ENCODE data around the gene MED22. TPM values are rescaled to one million over a fixed set of nuclear protein-coding genes. Genes with fewer than 3 reads are reported as not detected.
"Not testable (repeated sequence)": the region's sequence is repeated elsewhere in the genome, so short reads cannot be mapped to it uniquely, and the experiment has no call there.

Gene MED22
- total RNA-seq, 3 donors from 2014 or later (not counting 1 experiment from before 2014, with no cell fraction given) = 23.8 to 37.0 (median 28.1) TPM

GRCh38 chr9:133331221-133331620, 16.7 kb downstream of the MED22 start:
- Histone ChIP-seq H3K9me3 (ENCODE audit: control insufficient read depth, insufficient read depth, low read length) (no peaks in the 10 kb centered on the region), H3K27ac (ENCODE audit: low read length) (no peak overlapping the region), H3K4me1 (ENCODE audit: control insufficient read depth, insufficient read depth, low read length) (peaks cover 16% of the 10 kb centered on the region), H3K27me3 (ENCODE audit: control insufficient read depth, insufficient read depth, low read length) (no peaks in the 10 kb centered on the region), H3K36me3 (ENCODE audit: control insufficient read depth, insufficient read depth, low read length) (peaks cover 42% of the 10 kb centered on the region), H3K4me3 (ENCODE audit: low read length) (no peak overlapping the region)
- H3K9me3 Mint-ChIP-seq = no peaks in the 10 kb centered on the region
- H3K36me3 Mint-ChIP-seq = peaks cover 7% of the 10 kb centered on the region
- TF ChIP-seq CTCF (IDR thresholded peaks at IDR 0.05) = no peak
- 93% methylated on average over 19 of the region's 19 CpGs for WGBS (ENCODE audit: insufficient coverage)
- intact Hi-C loops (cut with micrococcal nuclease) = no loop called here
- peaks cover 35 to 36% of the 10 kb centered on the region in 2 donors for H3K4me1 Mint-ChIP-seq
- DNase-seq (no peak), ATAC-seq (no peak)
- no peak overlapping the region for H3K27ac Mint-ChIP-seq
- no peaks in the 10 kb centered on the region for H3K27me3 Mint-ChIP-seq (ENCODE audit: low read depth in 2 of 2)
- H3K4me3 Mint-ChIP-seq = no peak overlapping the region

GRCh38 chr9:133329306-133330156, 18.4 kb downstream of the MED22 start:
- H3K4me3 ChIP-seq (ENCODE audit: low read length); intact Hi-C loops (cut with micrococcal nuclease); H3K4me1 ChIP-seq (ENCODE audit: control insufficient read depth, insufficient read depth, low read length); H3K9me3 Mint-ChIP-seq; H3K27me3 Mint-ChIP-seq (ENCODE audit: low read depth in 2 of 2); H3K36me3 Mint-ChIP-seq; H3K4me3 Mint-ChIP-seq; ATAC-seq; H3K27me3 ChIP-seq (ENCODE audit: control insufficient read depth, insufficient read depth, low read length); H3K9me3 ChIP-seq (ENCODE audit: control insufficient read depth, insufficient read depth, low read length); H3K27ac ChIP-seq (ENCODE audit: low read length); DNase-seq; H3K27ac Mint-ChIP-seq: not testable (repeated sequence)
- peaks cover 22% of the 10 kb centered on the region in 2 donors for H3K4me1 Mint-ChIP-seq
- peak; percentile 37 for TF ChIP-seq CTCF (IDR thresholded peaks at IDR 0.05)
- H3K36me3 ChIP-seq (ENCODE audit: control insufficient read depth, insufficient read depth, low read length) = peaks cover 42% of the 10 kb centered on the region
- 67% methylated on average over 19 of the region's 21 CpGs for WGBS (ENCODE audit: insufficient coverage)

- no peaks in the 10 kb centered on the region for H3K9me3 Mint-ChIP-seq
- 91% methylated on average over 10 of the region's 10 CpGs for WGBS (ENCODE audit: insufficient coverage)
- Histone ChIP-seq H3K4me3 (ENCODE audit: low read length) (no peak overlapping the region), H3K27ac (ENCODE audit: low read length) (no peak overlapping the region), H3K36me3 (ENCODE audit: control insufficient read depth, insufficient read depth, low read length) (peaks cover 26% of the 10 kb centered on the region), H3K4me1 (ENCODE audit: control insufficient read depth, insufficient read depth, low read length) (no peaks in the 10 kb centered on the region), H3K9me3 (ENCODE audit: control insufficient read depth, insufficient read depth, low read length) (no peaks in the 10 kb centered on the region), H3K27me3 (ENCODE audit: control insufficient read depth, insufficient read depth, low read length) (no peaks in the 10 kb centered on the region)
- no peaks in the 10 kb centered on the region for H3K27me3 Mint-ChIP-seq (ENCODE audit: low read depth in 2 of 2)
- no peak for ATAC-seq
- no peak for DNase-seq
- no peak overlapping the region for H3K27ac Mint-ChIP-seq
- H3K4me1 Mint-ChIP-seq = peaks cover 14 to 22% of the 10 kb centered on the region in 2 donors
- H3K4me3 Mint-ChIP-seq = no peak overlapping the region
- intact Hi-C loops (cut with micrococcal nuclease) = no loop called here
- H3K36me3 Mint-ChIP-seq = peaks cover 7% of the 10 kb centered on the region
- TF ChIP-seq CTCF (IDR thresholded peaks at IDR 0.05) = no peak
Measured at GRCh38 chr9:133327834-133328484, 20.0 kb downstream of the MED22 start.

GRCh38 chr9:133327021-133327420, 20.9 kb downstream of the MED22 start:
- DNase-seq; ATAC-seq; H3K4me3 Mint-ChIP-seq; H3K9me3 ChIP-seq (ENCODE audit: control insufficient read depth, insufficient read depth, low read length); H3K27me3 ChIP-seq (ENCODE audit: control insufficient read depth, insufficient read depth, low read length); H3K4me1 ChIP-seq (ENCODE audit: control insufficient read depth, insufficient read depth, low read length); H3K27ac ChIP-seq (ENCODE audit: low read length); H3K4me3 ChIP-seq (ENCODE audit: low read length); H3K9me3 Mint-ChIP-seq; H3K27me3 Mint-ChIP-seq (ENCODE audit: low read depth in 2 of 2); H3K27ac Mint-ChIP-seq; intact Hi-C loops (cut with micrococcal nuclease); H3K36me3 Mint-ChIP-seq: not testable (repeated sequence)
- peaks cover 14 to 22% of the 10 kb centered on the region in 2 donors for H3K4me1 Mint-ChIP-seq
- WGBS (ENCODE audit: insufficient coverage) = 89% methylated on average over 5 of the region's 6 CpGs
- peaks cover 16% of the 10 kb centered on the region for H3K36me3 ChIP-seq (ENCODE audit: control insufficient read depth, insufficient read depth, low read length)

Measured in natural killer cell (primary cell).